A549 treated with ZK216348 at 1 μM for 4 hours (cell line): ENCODE measurements around the gene OR51B4. TPM values are rescaled to one million over a fixed set of nuclear protein-coding genes. Genes with fewer than 3 reads are reported as not detected.

ENCODE experiments used
- total RNA-seq: library from RNA; stranded (reverse); fragments of 200-300 nt; extraction: Qiagen RNA extraction; gene quantifications from 5 replicates; pipeline ENCODE4 v1.2.3, GENCODE V29; 2022; ENCODE audit warnings: low read depth

OR51B4 gene, protein sequence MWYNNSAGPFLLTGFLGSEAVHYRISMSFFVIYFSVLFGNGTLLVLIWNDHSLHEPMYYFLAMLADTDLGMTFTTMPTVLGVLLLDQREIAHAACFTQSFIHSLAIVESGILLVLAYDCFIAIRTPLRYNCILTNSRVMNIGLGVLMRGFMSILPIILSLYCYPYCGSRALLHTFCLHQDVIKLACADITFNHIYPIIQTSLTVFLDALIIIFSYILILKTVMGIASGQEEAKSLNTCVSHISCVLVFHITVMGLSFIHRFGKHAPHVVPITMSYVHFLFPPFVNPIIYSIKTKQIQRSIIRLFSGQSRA
- total RNA-seq: not detected in 5 replicates

DNA sequence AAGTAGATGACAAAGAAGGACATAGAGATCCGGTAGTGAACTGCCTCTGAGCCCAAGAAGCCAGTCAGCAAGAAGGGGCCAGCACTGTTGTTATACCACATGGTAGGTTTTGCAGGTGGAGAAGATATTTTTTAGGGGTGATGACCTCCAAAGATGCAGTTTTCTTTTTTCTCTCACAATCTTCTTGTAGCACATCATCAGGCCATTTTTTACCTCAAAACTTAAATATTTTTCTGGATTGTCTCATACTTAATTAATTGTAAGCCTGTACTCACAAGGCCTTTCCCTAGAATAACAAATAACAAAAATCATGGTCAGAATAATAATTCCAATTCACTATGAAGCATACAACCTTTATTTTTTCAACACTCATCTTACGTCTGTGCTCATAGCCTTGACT lies at the start of gene OR51B4:
TSS of gene OR51B4 (minus strand) at position 101 of the 400 bp plus-strand sequence. CDS start at position 101, 0 bp downstream.

DNA sequence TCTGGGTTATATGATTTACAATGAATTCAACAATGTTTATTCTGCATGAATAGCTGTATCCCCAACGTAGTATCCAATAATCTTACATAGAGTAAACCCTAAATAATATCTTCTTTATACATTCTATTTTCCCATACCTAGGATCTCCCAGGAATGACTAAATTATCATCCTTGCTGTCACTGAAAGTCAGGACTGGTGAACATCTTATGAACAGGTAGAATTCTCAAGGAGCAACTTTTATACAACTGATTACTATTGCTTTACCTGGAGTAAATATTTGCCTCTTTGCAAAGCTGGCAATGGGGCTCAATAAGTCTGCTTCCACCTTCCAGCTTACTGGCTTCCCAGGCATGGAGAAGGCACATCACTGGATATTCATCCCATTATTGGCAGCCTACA lies 49.5 kb upstream of the OR51B4 start, which contains the start of gene OR51B6:
TSS of gene OR51B6 (plus strand) at position 301 of the 400 bp plus-strand sequence. CDS start at position 301, 0 bp downstream.

DNA sequence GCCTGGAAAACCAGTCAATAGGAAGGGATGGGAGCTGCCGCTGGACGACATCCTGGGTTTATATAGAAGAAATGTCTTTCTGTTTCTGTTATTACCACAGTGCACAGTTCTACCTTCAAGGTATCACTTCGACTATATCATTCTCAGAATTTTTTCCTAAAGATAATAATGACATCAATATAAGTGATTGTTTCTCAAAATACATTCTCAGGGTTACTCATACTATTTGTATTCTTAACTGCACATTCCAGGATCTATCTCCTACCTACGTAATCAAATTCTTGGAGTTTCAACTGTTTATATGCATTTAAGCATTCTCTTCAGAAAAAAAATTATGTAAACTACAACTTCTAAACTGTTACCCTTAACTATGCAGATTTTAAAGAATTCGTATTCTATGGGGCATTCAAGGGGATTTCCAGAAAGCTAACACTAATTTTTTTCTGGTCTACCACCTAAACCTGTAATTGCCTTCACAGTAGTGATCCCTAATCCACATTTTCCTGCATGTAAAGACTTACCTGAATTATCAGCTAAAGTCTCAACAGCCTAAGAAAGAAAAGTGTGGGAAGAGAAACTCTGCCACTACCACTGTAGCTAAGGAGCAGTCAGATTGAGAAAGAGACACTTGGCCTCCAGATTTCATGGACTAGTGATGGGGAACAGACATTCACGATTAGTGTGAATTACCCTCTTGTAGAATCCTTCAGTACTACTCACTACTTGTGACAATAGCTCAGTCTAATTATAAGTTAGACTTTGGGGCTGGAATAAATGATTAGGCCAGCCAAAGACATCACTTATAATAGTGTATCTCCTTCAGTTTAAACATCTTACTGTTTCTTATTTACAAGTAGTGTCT lies 42.0 kb upstream of the OR51B4 start, which contains the start of gene OR51B5:
TSS of gene OR51B5 (minus strand) at position 51 of the 862 bp plus-strand sequence. CDS start at position 51, 0 bp downstream.

DNA sequence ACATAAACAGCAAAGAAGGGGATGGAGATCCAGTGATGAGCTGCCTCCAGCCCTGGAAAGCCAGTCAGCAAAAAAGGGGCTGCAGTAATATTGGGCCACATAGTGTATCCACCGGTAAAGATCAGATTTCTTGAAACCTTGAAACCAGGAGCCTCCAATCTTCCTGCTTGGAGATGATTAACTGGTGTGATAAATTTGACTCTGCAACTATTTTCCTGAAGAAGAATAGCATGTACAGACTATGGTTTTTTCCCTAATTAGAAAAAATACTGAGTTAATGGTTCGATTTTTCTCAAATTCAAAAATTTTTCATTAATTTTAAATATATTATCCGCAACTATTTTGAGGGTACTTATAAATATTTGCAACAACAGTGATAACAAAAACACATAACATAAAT lies 22.5 kb upstream of the OR51B4 start, which contains the start of gene OR51B2:
TSS of gene OR51B2 (minus strand) at position 101 of the 400 bp plus-strand sequence. CDS start at position 101, 0 bp downstream.

DNA sequence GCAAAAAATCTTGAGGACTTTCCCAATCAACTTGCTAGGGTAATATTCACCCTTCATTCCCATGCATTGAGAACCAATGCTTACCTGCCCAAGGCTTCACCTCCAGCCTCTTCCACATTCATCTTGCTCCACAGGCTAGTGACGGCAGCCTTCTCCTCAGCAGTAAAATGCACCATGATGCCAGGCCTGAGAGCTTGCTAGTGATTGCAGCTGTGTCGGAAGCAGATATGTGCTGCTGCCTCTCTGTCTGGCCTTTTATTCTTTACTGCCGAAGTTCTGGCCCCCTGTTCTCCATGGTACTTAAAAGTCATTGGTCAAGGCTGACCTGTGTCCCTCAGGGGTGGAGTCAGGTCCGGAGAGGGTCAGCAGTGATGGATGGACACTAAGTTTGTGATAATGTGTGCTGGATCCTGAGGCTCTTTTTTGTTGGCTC lies 32.0 kb downstream of the OR51B4 start, which contains the start of gene HBE1:
TSS of gene HBE1 (minus strand) at position 231 of the 433 bp plus-strand sequence. CDS start at position 176, 55 bp downstream.

DNA sequence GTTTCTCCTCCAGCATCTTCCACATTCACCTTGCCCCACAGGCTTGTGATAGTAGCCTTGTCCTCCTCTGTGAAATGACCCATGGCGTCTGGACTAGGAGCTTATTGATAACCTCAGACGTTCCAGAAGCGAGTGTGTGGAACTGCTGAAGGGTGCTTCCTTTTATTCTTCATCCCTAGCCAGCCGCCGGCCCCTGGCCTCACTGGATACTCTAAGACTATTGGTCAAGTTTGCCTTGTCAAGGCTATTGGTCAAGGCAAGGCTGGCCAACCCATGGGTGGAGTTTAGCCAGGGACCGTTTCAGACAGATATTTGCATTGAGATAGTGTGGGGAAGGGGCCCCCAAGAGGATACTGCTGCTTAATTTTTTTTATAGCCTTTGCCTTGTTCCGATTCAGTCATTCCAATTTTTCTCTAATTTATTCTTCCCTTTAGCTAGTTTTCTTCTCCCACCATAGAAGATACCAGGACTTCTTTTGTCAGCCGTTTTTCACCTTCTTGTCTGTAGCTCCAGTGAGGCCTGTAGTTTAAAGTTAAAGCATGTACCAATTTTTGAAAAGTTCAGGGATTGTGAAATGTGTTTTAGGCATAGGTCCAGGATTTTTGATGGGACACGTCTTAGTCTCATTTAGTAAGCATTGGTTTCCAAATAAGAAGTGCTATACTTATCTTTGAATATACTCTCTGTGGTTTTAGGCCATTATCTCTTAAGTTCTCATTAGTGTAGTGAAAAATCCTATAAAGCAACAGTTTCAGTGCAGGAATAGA lies 46.9 kb downstream of the OR51B4 start, which contains the start of gene HBG2:
TSS of gene HBG2 (minus strand) at position 136 of the 768 bp plus-strand sequence. CDS start at position 83, 53 bp downstream.

Other genes with a start within 250 kb of the OR51B4 start
- not detected in 5 replicates for gene OR52E2, start 242.3 kb downstream of the OR51B4 start, total RNA-seq
- not detected in 5 replicates for gene OR52E1, start 232.4 kb downstream of the OR51B4 start, total RNA-seq
- not detected in 5 replicates for gene OR52A5, start 163.6 kb downstream of the OR51B4 start, total RNA-seq
- gene OR52A1, start 147.2 kb downstream of the OR51B4 start, total RNA-seq: not detected in 5 replicates
- gene OR51V1, start 101.3 kb downstream of the OR51B4 start, total RNA-seq: not detected in 5 replicates
- not detected in 5 replicates for gene HBB, start 74.9 kb downstream of the OR51B4 start, total RNA-seq
- gene HBD, start 67.5 kb downstream of the OR51B4 start, total RNA-seq: not detected in 5 replicates
- gene HBG1, start 52.1 kb downstream of the OR51B4 start, total RNA-seq: not detected in 5 replicates
- gene HBG2, start 47.2 kb downstream of the OR51B4 start, total RNA-seq: not detected in 5 replicates
- gene HBE1, start 32.0 kb downstream of the OR51B4 start, total RNA-seq: 0.53 TPM in 1 of 5 replicates, not detected in the others
- not detected in 5 replicates for gene OR51B2, start 22.4 kb upstream of the OR51B4 start, total RNA-seq
- gene OR51B5, start 41.6 kb upstream of the OR51B4 start, total RNA-seq: 0.47 TPM in 1 of 5 replicates, not detected in the others
- not detected in 5 replicates for gene OR51B6, start 49.6 kb upstream of the OR51B4 start, total RNA-seq
- gene OR51M1, start 81.9 kb upstream of the OR51B4 start, total RNA-seq: not detected in 5 replicates
- gene OR51Q1, start 120.2 kb upstream of the OR51B4 start, total RNA-seq: not detected in 5 replicates
- not detected in 5 replicates for gene OR51I1, start 139.6 kb upstream of the OR51B4 start, total RNA-seq
- gene OR51I2, start 147.4 kb upstream of the OR51B4 start, total RNA-seq: not detected in 5 replicates
- gene OR52D1, start 186.7 kb upstream of the OR51B4 start, total RNA-seq: not detected in 5 replicates
- gene UBQLN3, start 208.0 kb upstream of the OR51B4 start, total RNA-seq: not detected in 5 replicates
- 0.09 TPM in 1 of 5 replicates, not detected in the others for gene UBQLNL, start 214.8 kb upstream of the OR51B4 start, total RNA-seq
- gene OR52H1, start 246.6 kb upstream of the OR51B4 start, total RNA-seq: not detected in 5 replicates